ENCODE data around the gene ATP13A1. TPM values are rescaled to one million over a fixed set of nuclear protein-coding genes. Genes with fewer than 3 reads are reported as not detected.

ATP13A1 gene
- total RNA-seq, 2 donors from 2014 or later = 77.0 to 79.8 TPM

- Mint-ChIP-seq H3K27ac (peak overlapping the region; percentile 95), H3K27me3 (ENCODE audit: insufficient read depth) (no peaks in the 10 kb centered on the region), H3K4me1 (peaks cover 16% of the 10 kb centered on the region), H3K36me3 (ENCODE audit: low read depth) (peaks cover 29% of the 10 kb centered on the region), H3K4me3 (peak overlapping the region; percentile 81), H3K9me3 (no peaks in the 10 kb centered on the region)
- Histone ChIP-seq H3K9me3 (ENCODE audit: control insufficient read depth, low read length) (no peaks in the 10 kb centered on the region), H3K27ac (ENCODE audit: low read depth, low read length) (peak overlapping the region; percentile 26), H3K36me3 (ENCODE audit: control insufficient read depth, insufficient read depth, low read length) (peaks cover 38% of the 10 kb centered on the region), H3K9ac (ENCODE audit: extremely low read depth, low read length, poor library complexity, severe bottlenecking) (peak overlapping the region; percentile 72), H3K4me3 (ENCODE audit: low read length) (peak overlapping the region; percentile 90), H3K4me1 (ENCODE audit: control insufficient read depth, insufficient read depth, low read length) (peaks cover 10% of the 10 kb centered on the region), H3K27me3 (ENCODE audit: control insufficient read depth, insufficient read depth, low read length, poor library complexity, severe bottlenecking) (no peaks in the 10 kb centered on the region)
- TF ChIP-seq CTCF (conservative IDR thresholded peaks at IDR 0.05) = no peak
- 93 to 95% methylated on average over 42 to 48 of the region's 48 CpGs for WGBS, 2 experiments (ENCODE audit: insufficient coverage in 1 of 2, insufficient read length in 1 of 2)
- peak; percentile 47 for DNase-seq
These were observed 36.7 kb downstream of the ATP13A1 start for GRCh38 chr19:19626516-19627472.

GRCh38 chr19:19624032-19624570 lies 39.4 kb downstream of the ATP13A1 start:
- peaks cover 6% of the 10 kb centered on the region for H3K27me3 Mint-ChIP-seq (ENCODE audit: insufficient read depth)
- no peak overlapping the region for H3K4me3 ChIP-seq (ENCODE audit: low read length)
- no peaks in the 10 kb centered on the region for H3K9me3 Mint-ChIP-seq
- TF ChIP-seq CTCF (conservative IDR thresholded peaks at IDR 0.05) = no peak
- WGBS, 2 experiments (ENCODE audit: insufficient coverage in 1 of 2, insufficient read length in 1 of 2) = 95 to 96% methylated on average over 18 to 19 of the region's 19 CpGs
- no peak overlapping the region for H3K27ac ChIP-seq (ENCODE audit: low read depth, low read length)
- no peak overlapping the region for H3K9ac ChIP-seq (ENCODE audit: extremely low read depth, low read length, poor library complexity, severe bottlenecking)
- peaks cover 34% of the 10 kb centered on the region for H3K36me3 ChIP-seq (ENCODE audit: control insufficient read depth, insufficient read depth, low read length)
- DNase-seq = no peak
- H3K4me1 ChIP-seq (ENCODE audit: control insufficient read depth, insufficient read depth, low read length) = peaks cover 10% of the 10 kb centered on the region
- H3K4me1 Mint-ChIP-seq = peaks cover 16% of the 10 kb centered on the region
- no peaks in the 10 kb centered on the region for H3K9me3 ChIP-seq (ENCODE audit: control insufficient read depth, low read length)
- no peak overlapping the region for H3K27ac Mint-ChIP-seq
- no peak overlapping the region for H3K4me3 Mint-ChIP-seq
- H3K36me3 Mint-ChIP-seq (ENCODE audit: low read depth) = peaks cover 35% of the 10 kb centered on the region
- H3K27me3 ChIP-seq (ENCODE audit: control insufficient read depth, insufficient read depth, low read length, poor library complexity, severe bottlenecking) = no peaks in the 10 kb centered on the region

- no peak overlapping the region for H3K27ac Mint-ChIP-seq
- no peak for DNase-seq
- H3K4me1 Mint-ChIP-seq = peaks cover 14% of the 10 kb centered on the region
- no peak overlapping the region for H3K4me3 ChIP-seq (ENCODE audit: low read length)
- no peak overlapping the region for H3K4me3 Mint-ChIP-seq
- H3K27ac ChIP-seq (ENCODE audit: low read depth, low read length) = no peak overlapping the region
- TF ChIP-seq CTCF (conservative IDR thresholded peaks at IDR 0.05) = no peak
- peaks cover 6% of the 10 kb centered on the region for H3K27me3 Mint-ChIP-seq (ENCODE audit: insufficient read depth)
- peaks cover 10% of the 10 kb centered on the region for H3K4me1 ChIP-seq (ENCODE audit: control insufficient read depth, insufficient read depth, low read length)
- no peaks in the 10 kb centered on the region for H3K27me3 ChIP-seq (ENCODE audit: control insufficient read depth, insufficient read depth, low read length, poor library complexity, severe bottlenecking)
- no peak overlapping the region for H3K9ac ChIP-seq (ENCODE audit: extremely low read depth, low read length, poor library complexity, severe bottlenecking)
- H3K36me3 Mint-ChIP-seq (ENCODE audit: low read depth) = peaks cover 34% of the 10 kb centered on the region
- H3K36me3 ChIP-seq (ENCODE audit: control insufficient read depth, insufficient read depth, low read length) = peaks cover 34% of the 10 kb centered on the region
- 93 to 95% methylated on average over 5 of the region's 5 CpGs for WGBS, 2 experiments (ENCODE audit: insufficient coverage in 1 of 2, insufficient read length in 1 of 2)
- H3K9me3 Mint-ChIP-seq = no peaks in the 10 kb centered on the region
- no peaks in the 10 kb centered on the region for H3K9me3 ChIP-seq (ENCODE audit: control insufficient read depth, low read length)
These were observed 40.1 kb downstream of the ATP13A1 start for GRCh38 chr19:19623383-19623782.
